GM19239 (cell line): ENCODE results near the gene ZNF418.

ENCODE experiments used
- DNase-seq: peaks from one replicate; pipeline ENCODE4 v3.0.0; 2011; ENCODE audit warnings: low spot score; ENCODE audit not compliant: insufficient read length
- FAIRE-seq: peaks from 2 replicates; lab custom pipeline; 2011; peaks lifted over from hg19 to GRCh38; lab: Jason Lieb, UNC

ZNF418 gene

GRCh38 chr19:57934820-57935665 lies at the start of gene ZNF418:
Gene ZNF418, minus strand, starts transcription at chr19:57935402. Its CDS starts 1,580 bp downstream, at chr19:57933822.
- DNase-seq (no peak), FAIRE-seq (peak; percentile 68)

- DNase-seq (no peak), FAIRE-seq (no peak)
Measured at GRCh38 chr19:57978586-57979289, 43.5 kb upstream of the ZNF418 start.

GRCh38 chr19:57974434-57974833 lies 39.2 kb upstream of the ZNF418 start, which contains the start of gene C19orf18:
Gene C19orf18, minus strand, starts transcription at chr19:57974534. Its CDS starts 102 bp downstream, at chr19:57974432.
- no peak for DNase-seq
- no peak for FAIRE-seq

- FAIRE-seq: no peak
- DNase-seq: no peak
Measured at GRCh38 chr19:57964761-57965160, 29.6 kb upstream of the ZNF418 start.

GRCh38 chr19:57961785-57962184 lies 26.6 kb upstream of the ZNF418 start:
- DNase-seq: no peak
- FAIRE-seq: no peak

- no peak for FAIRE-seq
- no peak for DNase-seq
Measured at GRCh38 chr19:57954996-57955395, 19.8 kb upstream of the ZNF418 start.

- FAIRE-seq: no peak
- DNase-seq: no peak
Measured at GRCh38 chr19:57949702-57950101, 14.5 kb upstream of the ZNF418 start.

GRCh38 chr19:57949296-57949695 lies 14.1 kb upstream of the ZNF418 start:
- DNase-seq: no peak
- FAIRE-seq: no peak

- FAIRE-seq (peak; percentile 95), DNase-seq (peak; percentile 90)
Measured at GRCh38 chr19:57947419-57948134, 12.4 kb upstream of the ZNF418 start, which contains the start of gene ZNF256. Gene ZNF256, minus strand, starts transcription at chr19:57947706. Its CDS starts 232 bp downstream, at chr19:57947474.

- DNase-seq: no peak
- FAIRE-seq: no peak
Measured at GRCh38 chr19:57947088-57947418, 11.9 kb upstream of the ZNF418 start.

GRCh38 chr19:57946316-57946715 lies 11.1 kb upstream of the ZNF418 start:
- no peak for FAIRE-seq

GRCh38 chr19:57941593-57941992 lies 6.4 kb upstream of the ZNF418 start:
- DNase-seq (no peak), FAIRE-seq (no peak)

More at GRCh38 chr19:57946316-57946715, 11.1 kb upstream of the ZNF418 start:
- no peak for DNase-seq

GRCh38 chr19:57935731-57936130 lies 529 bp upstream of the ZNF418 start:
- no peak for DNase-seq
- FAIRE-seq: no peak

GRCh38 chr19:57927587-57927986 lies 7.6 kb downstream of the ZNF418 start:
- no peak for FAIRE-seq
- DNase-seq: no peak

- FAIRE-seq (peak; percentile 98), DNase-seq (peak; percentile 77)
Measured at GRCh38 chr19:57916168-57916995, 18.8 kb downstream of the ZNF418 start, which contains the start of gene ZNF417. Gene ZNF417, minus strand, starts transcription at chr19:57916592. Its CDS starts 181 bp downstream, at chr19:57916411.

GRCh38 chr19:57914531-57914930 lies 20.7 kb downstream of the ZNF418 start:
- DNase-seq (no peak), FAIRE-seq (no peak)

- FAIRE-seq (no peak), DNase-seq (no peak)
Measured at GRCh38 chr19:57907394-57907793, 27.8 kb downstream of the ZNF418 start.

GRCh38 chr19:57905258-57905657 lies 29.9 kb downstream of the ZNF418 start:
- FAIRE-seq: no peak

GRCh38 chr19:57903618-57904184 lies 31.5 kb downstream of the ZNF418 start:
- no peak for DNase-seq
- no peak for FAIRE-seq

More at GRCh38 chr19:57905258-57905657, 29.9 kb downstream of the ZNF418 start:
- no peak for DNase-seq
